ENCODE measurements around the gene GSK3B.

DNA sequence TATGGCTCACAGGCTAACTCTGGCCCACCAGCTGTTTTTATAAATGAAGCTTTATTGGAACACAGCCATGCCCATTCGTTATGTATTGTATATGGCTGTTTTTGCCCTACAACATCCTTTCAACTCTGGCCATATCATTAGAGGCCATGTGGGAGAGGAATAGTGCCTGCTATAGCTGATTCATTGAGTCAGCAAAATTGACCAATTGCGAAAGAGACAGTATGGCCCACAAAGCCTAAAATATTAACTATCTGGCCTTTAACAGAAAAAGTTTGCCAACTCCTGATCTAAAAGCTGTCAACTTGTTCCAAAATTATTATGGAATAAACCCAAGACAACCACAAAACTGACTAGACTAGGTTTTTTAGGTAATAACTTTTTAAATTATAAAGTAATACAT, 311.0 kb downstream of the GSK3B start:
- TF ChIP-seq, protein P1, sequence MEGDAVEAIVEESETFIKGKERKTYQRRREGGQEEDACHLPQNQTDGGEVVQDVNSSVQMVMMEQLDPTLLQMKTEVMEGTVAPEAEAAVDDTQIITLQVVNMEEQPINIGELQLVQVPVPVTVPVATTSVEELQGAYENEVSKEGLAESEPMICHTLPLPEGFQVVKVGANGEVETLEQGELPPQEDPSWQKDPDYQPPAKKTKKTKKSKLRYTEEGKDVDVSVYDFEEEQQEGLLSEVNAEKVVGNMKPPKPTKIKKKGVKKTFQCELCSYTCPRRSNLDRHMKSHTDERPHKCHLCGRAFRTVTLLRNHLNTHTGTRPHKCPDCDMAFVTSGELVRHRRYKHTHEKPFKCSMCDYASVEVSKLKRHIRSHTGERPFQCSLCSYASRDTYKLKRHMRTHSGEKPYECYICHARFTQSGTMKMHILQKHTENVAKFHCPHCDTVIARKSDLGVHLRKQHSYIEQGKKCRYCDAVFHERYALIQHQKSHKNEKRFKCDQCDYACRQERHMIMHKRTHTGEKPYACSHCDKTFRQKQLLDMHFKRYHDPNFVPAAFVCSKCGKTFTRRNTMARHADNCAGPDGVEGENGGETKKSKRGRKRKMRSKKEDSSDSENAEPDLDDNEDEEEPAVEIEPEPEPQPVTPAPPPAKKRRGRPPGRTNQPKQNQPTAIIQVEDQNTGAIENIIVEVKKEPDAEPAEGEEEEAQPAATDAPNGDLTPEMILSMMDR (IDR thresholded peaks at IDR 0.05) = no peak
- TF ChIP-seq POLR2A (IDR thresholded peaks at IDR 0.05) = no peak
- no peak for TF ChIP-seq EP300 (IDR thresholded peaks at IDR 0.05)

Measured in stomach (tissue), 4 donors.